Fibroblast of pulmonary artery (primary cell): Measurements from ENCODE around the gene UIMC1.

Source experiments
- DNase-seq: peaks from one replicate; pipeline ENCODE4 v3.0.0-alpha.2; 2010; ENCODE audit warnings: low read depth
- H3K4me3 ChIP-seq: replicated peaks from 2 replicates; pipeline ENCODE4 v1.5.1; 2011; ENCODE audit warnings: low read depth, mild to moderate bottlenecking, control low read depth, low read length, moderate library complexity
- CTCF ChIP-seq: IDR thresholded peaks from 2 replicates; pipeline ENCODE4 v1.5.1; 2011; ENCODE audit warnings: mild to moderate bottlenecking, control low read depth, low read length, inconsistent platforms; ENCODE audit errors: missing control alignments

UIMC1 gene

GRCh38 chr5:176892663-176893062 lies 113.9 kb downstream of the UIMC1 start:
- DNase-seq: no peak
- TF ChIP-seq CTCF: no peak
- no peak overlapping the region for H3K4me3 ChIP-seq

DNA sequence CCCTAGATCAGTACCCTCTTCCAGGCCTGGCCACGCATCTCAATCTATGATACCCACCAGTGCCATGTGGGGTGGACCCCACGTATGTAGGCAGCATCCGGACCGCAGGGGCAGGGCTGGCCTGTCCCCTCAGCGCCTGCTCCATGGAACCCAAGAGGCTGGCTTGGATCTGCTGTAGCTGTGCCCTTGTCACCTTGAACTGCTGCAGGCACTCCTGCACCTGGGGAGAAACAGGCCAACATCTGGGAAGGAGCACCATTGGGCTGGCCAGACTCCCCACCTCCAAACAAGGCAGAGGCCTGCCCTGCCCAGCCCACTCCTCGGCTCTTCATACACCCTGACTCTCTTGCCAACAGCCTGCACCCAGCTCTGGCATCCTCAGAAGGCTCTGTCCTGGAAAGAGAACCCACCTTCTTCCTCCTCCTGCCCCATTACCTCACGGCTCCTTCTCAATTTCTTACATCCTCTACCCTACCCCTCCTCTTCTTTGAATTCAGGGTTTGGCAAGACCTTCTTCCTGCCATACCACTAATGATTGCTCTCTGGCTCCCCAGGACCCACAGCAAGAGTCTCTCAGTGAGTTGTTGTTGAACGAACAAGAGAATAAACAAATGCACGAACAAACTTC lies 115.1 kb downstream of the UIMC1 start:
- no peak for DNase-seq
- no peak overlapping the region for H3K4me3 ChIP-seq
- no peak for TF ChIP-seq CTCF

GRCh38 chr5:176890455-176891330 lies 115.9 kb downstream of the UIMC1 start:
- DNase-seq: no peak
- H3K4me3 ChIP-seq: no peak overlapping the region
- TF ChIP-seq CTCF: no peak

GRCh38 chr5:176889321-176890280 lies 117.0 kb downstream of the UIMC1 start:
- no peak for DNase-seq
- no peak overlapping the region for H3K4me3 ChIP-seq
- no peak for TF ChIP-seq CTCF

GRCh38 chr5:176888865-176889165 lies 117.8 kb downstream of the UIMC1 start:
- no peak for DNase-seq
- no peak for TF ChIP-seq CTCF
- H3K4me3 ChIP-seq: no peak overlapping the region

GRCh38 chr5:176888016-176888864 lies 118.3 kb downstream of the UIMC1 start:
- TF ChIP-seq CTCF: no peak
- H3K4me3 ChIP-seq: no peak overlapping the region
- DNase-seq: no peak
